Measurements from ENCODE around the gene FAF1. TPM values are rescaled to one million over a fixed set of nuclear protein-coding genes. Genes with fewer than 3 reads are reported as not detected.

The FAF1 gene
- total and polyA plus RNA-seq, 9 of the 15 experiments (the other 6 are each of a cell fraction or from before 2014, with no cell fraction given): 48.7 to 225 (median 118) TPM

DNA sequence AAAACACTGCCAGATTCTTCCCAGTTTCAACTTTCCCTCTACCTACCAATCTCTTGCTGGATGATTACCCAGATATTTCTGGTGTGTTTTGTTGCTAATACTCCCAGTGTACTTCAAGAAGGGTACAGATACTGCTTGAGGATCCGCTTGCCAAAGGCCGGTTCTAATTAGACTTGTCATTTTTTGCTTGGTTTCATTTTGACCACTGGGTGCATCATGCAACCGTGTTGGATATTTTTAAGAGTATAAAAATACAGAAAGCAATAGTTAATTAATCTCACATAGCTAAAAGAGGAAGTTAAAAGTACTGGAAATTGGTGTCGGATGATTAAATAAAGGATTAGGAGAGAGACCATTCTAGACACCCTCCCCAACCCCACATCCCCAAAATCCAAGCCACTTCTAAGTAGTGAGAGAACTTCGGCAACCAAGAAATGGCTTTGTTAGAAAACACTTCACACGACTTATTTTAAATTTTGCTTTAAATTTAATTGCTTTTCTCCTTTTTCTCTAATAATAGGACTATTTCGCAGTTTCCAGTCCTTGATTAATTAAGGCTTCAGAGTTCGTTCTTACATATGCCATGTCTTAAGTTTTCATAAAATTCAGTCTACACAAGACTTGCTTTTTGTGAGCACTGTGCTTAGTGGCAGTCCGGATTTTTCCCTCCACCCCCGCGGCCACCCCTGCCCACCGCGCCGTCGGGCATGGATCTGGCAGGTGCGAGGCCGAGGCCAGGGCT is 7.5 kb upstream of the FAF1 start (continued):
- TF ChIP-seq USF2 (CRISPR knock-in tag; IDR thresholded peaks at IDR 0.05) (no peak), RNF219 (CRISPR knock-in tag; IDR thresholded peaks at IDR 0.05) (no peak), SMAD2 (IDR thresholded peaks at IDR 0.05; ENCODE audit: low read depth, low read length) (no peak)
- TF ChIP-seq, protein P1, sequence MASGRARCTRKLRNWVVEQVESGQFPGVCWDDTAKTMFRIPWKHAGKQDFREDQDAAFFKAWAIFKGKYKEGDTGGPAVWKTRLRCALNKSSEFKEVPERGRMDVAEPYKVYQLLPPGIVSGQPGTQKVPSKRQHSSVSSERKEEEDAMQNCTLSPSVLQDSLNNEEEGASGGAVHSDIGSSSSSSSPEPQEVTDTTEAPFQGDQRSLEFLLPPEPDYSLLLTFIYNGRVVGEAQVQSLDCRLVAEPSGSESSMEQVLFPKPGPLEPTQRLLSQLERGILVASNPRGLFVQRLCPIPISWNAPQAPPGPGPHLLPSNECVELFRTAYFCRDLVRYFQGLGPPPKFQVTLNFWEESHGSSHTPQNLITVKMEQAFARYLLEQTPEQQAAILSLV (tag; IDR thresholded peaks at IDR 0.05): no peak

- Histone ChIP-seq H3K27ac (ENCODE audit: extremely low read depth, low read depth, low read length) (peak overlapping the region; percentile 92; the same call in 2 of the 3 replicates), H3K9me1 (ENCODE audit: control insufficient read depth, insufficient read depth, low read length) (no peaks in the 10 kb centered on the region), H3K9me3 (replicated peaks; ENCODE audit: control insufficient read depth, insufficient read depth, low read depth, low read length) (no peaks in the 10 kb centered on the region), H2AFZ (ENCODE audit: low read depth, low read length) (peak overlapping the region; percentile 90), H3K4me3 (peak overlapping the region; percentile 78; the same call in 1 of the 2 replicates), H4K20me1 (replicated peaks; ENCODE audit: control insufficient read depth, insufficient read depth, low read length) (0 out of 2 replicates have a peak, but pooled peaks cover 3% of the 10 kb centered on the region), H3K27me3 (ENCODE audit: control insufficient read depth in 2 of 2, insufficient read depth in 2 of 2, low read length in 2 of 2) (no peaks in the 10 kb centered on the region), H3K9ac (ENCODE audit: insufficient read depth in 1 of 2, low read depth in 2 of 2, low read length in 2 of 2) (peak overlapping the region in 1 of 2 experiments; percentile 94; a peak in 2 of 4 replicates), H3K79me2 (ENCODE audit: control insufficient read depth, insufficient read depth, low read length) (peaks cover 47% of the 10 kb centered on the region), H3K4me2 (ENCODE audit: insufficient read depth, low read length) (peak overlapping the region; percentile 70), H3K4me1 (replicated peaks in 1 of 2; ENCODE audit: control insufficient read depth in 2 of 2, insufficient read depth in 2 of 2, low read length in 2 of 2) (peaks cover 8 to 15% of the 10 kb centered on the region in 2 experiments; a peak in 4 of 5 replicates), H3K36me3 (ENCODE audit: control insufficient read depth, insufficient read depth, low read length) (no peaks in the 10 kb centered on the region)
- FAIRE-seq (no peak), ATAC-seq (no peak), DNase-seq (ENCODE audit: extremely low read depth in 1 of 4, low spot score in 3 of 4) (no peak)
- BruUV-seq (replicated peaks): no TSS peak
- ChIA-PET POLR2A (interaction anchor here (1.6 to 3.5 kb wide), 2 partner anchors 8 to 16 kb away, joined by 4 to 24 read pairs; no protein-coding TSS in a partner anchor), CTCF (ENCODE audit: low intra/inter-chr PET ratio) (no interaction called here)
- in situ Hi-C loops (cut with MboI) (no loop called here), intact Hi-C loops (cut with micrococcal nuclease) (loop anchor here (10.0 kb wide), 1 partner anchor 192 kb away; no protein-coding TSS in a partner anchor)
- 32% methylated on average over 3 of the region's 3 CpGs for WGBS (ENCODE audit: insufficient coverage, low coverage, missing lambda C conversion rate)
- no peak for TF ChIP-seq HDAC6 (IDR thresholded peaks at IDR 0.05; ENCODE audit: low read depth, low read length)
- peak; percentile 60 for TF ChIP-seq POLR2H (tag; IDR thresholded peaks at IDR 0.05; ENCODE audit: low read depth)
- TF ChIP-seq, protein P2, sequence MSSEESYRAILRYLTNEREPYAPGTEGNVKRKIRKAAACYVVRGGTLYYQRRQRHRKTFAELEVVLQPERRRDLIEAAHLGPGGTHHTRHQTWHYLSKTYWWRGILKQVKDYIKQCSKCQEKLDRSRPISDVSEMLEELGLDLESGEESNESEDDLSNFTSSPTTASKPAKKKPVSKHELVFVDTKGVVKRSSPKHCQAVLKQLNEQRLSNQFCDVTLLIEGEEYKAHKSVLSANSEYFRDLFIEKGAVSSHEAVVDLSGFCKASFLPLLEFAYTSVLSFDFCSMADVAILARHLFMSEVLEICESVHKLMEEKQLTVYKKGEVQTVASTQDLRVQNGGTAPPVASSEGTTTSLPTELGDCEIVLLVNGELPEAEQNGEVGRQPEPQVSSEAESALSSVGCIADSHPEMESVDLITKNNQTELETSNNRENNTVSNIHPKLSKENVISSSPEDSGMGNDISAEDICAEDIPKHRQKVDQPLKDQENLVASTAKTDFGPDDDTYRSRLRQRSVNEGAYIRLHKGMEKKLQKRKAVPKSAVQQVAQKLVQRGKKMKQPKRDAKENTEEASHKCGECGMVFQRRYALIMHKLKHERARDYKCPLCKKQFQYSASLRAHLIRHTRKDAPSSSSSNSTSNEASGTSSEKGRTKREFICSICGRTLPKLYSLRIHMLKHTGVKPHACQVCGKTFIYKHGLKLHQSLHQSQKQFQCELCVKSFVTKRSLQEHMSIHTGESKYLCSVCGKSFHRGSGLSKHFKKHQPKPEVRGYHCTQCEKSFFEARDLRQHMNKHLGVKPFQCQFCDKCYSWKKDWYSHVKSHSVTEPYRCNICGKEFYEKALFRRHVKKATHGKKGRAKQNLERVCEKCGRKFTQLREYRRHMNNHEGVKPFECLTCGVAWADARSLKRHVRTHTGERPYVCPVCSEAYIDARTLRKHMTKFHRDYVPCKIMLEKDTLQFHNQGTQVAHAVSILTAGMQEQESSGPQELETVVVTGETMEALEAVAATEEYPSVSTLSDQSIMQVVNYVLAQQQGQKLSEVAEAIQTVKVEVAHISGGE (CRISPR knock-in tag; IDR thresholded peaks at IDR 0.05): no peak
- TF ChIP-seq SUPT5H (IDR thresholded peaks at IDR 0.05): no peak
- no peak for TF ChIP-seq NFIC (IDR thresholded peaks at IDR 0.05)
- 0 out of 2 replicates have a peak, but pooled peaks have one; percentile 28 for TF ChIP-seq GATAD2B (IDR thresholded peaks at IDR 0.05; ENCODE audit: borderline replicate concordance)
- no peak for TF ChIP-seq ZNF436 (CRISPR knock-in tag; IDR thresholded peaks at IDR 0.05)
Observed at GRCh38 chr1:50966991-50967390, 6.9 kb upstream of the FAF1 start.

Measured in K562 (cell line).